Osteoblast (primary cell): Measurements from ENCODE around the gene PAOX. TPM values are rescaled to one million over a fixed set of nuclear protein-coding genes. Genes with fewer than 3 reads are reported as not detected.
A peak's percentile ranks its signal among the peaks of the same experiment; 100 is the strongest.

Source experiments
- DNase-seq: peaks from one replicate; pipeline ENCODE4 v3.0.0; 2011; ENCODE audit warnings: low spot score, mixed read lengths; ENCODE audit not compliant: insufficient read length; ENCODE audit errors: missing footprints
- H2AFZ ChIP-seq: 2 replicates; pipeline ENCODE4 v1.6.0; 2011; ENCODE audit warnings: mild to moderate bottlenecking, low read length
- H3K27ac ChIP-seq: 2 replicates; pipeline ENCODE4 v1.5.1; 2011; ENCODE audit warnings: mild to moderate bottlenecking, low read depth, low read length, moderate library complexity
- H3K27me3 ChIP-seq: 2 replicates; pipeline ENCODE4 v1.6.0; 2012; ENCODE audit warnings: mild to moderate bottlenecking, control low read depth, inconsistent platforms, low read length, moderate library complexity; ENCODE audit not compliant: insufficient read depth
- H3K36me3 ChIP-seq: 2 replicates; pipeline ENCODE4 v1.5.1; 2011; ENCODE audit warnings: mild to moderate bottlenecking, low read length, control low read depth, moderate library complexity; ENCODE audit not compliant: insufficient read depth
- H3K4me1 ChIP-seq: 2 replicates; pipeline ENCODE4 v1.5.1; 2011; ENCODE audit warnings: mild to moderate bottlenecking, low read length, control low read depth, moderate library complexity; ENCODE audit not compliant: insufficient read depth
- H3K4me2 ChIP-seq: 2 replicates; pipeline ENCODE4 v1.6.0; 2011; ENCODE audit warnings: mild to moderate bottlenecking, low read length; ENCODE audit not compliant: insufficient read depth
- H3K4me3 ChIP-seq: fragments of 200-600 bp; sonication (generic); 3 replicates; pipeline ENCODE4 v1.5.1; 2012; ENCODE audit warnings: mild to moderate bottlenecking, low read length, inconsistent platforms; ENCODE audit not compliant: insufficient read depth
- H3K79me2 ChIP-seq: 2 replicates; pipeline ENCODE4 v1.6.0; 2012; ENCODE audit warnings: mild to moderate bottlenecking, low read length, control low read depth, inconsistent platforms; ENCODE audit not compliant: insufficient read depth
- H3K9me3 ChIP-seq: 2 replicates; pipeline ENCODE4 v1.5.1; 2011; ENCODE audit warnings: low read depth, low read length, control low read depth
- H4K20me1 ChIP-seq: 2 replicates; pipeline ENCODE4 v1.6.0; 2012; ENCODE audit warnings: mild to moderate bottlenecking, low read length, control low read depth; ENCODE audit not compliant: insufficient read depth
- total RNA-seq: library from RNA; depleted of rRNA; stranded (reverse); fragments of >200 nt; gene quantifications from 2 replicates; pipeline ENCODE4 v1.2.3, GENCODE V29; 2012
- TF ChIP-seq, protein P1 (sequence below): IDR thresholded peaks from 2 replicates; pipeline ENCODE4 v1.5.1; 2011; ENCODE audit warnings: mild to moderate bottlenecking, low read depth, low read length, moderate library complexity; ENCODE audit errors: extremely low read depth

Gene PAOX
- total RNA-seq, 1 donor: 7.6 TPM

GRCh38 chr10:133334503-133335245, 44.4 kb upstream of the PAOX start:
- no peaks in the 10 kb centered on the region for H3K36me3 ChIP-seq
- peaks cover 57% of the 10 kb centered on the region for H3K27me3 ChIP-seq
- H3K79me2 ChIP-seq: no peaks in the 10 kb centered on the region
- peaks cover 3% of the 10 kb centered on the region for H3K4me1 ChIP-seq
- no peak overlapping the region for H3K27ac ChIP-seq
- no peak overlapping the region for H2AFZ ChIP-seq
- H3K4me2 ChIP-seq: peak overlapping the region; percentile 69
- TF ChIP-seq, protein P1, sequence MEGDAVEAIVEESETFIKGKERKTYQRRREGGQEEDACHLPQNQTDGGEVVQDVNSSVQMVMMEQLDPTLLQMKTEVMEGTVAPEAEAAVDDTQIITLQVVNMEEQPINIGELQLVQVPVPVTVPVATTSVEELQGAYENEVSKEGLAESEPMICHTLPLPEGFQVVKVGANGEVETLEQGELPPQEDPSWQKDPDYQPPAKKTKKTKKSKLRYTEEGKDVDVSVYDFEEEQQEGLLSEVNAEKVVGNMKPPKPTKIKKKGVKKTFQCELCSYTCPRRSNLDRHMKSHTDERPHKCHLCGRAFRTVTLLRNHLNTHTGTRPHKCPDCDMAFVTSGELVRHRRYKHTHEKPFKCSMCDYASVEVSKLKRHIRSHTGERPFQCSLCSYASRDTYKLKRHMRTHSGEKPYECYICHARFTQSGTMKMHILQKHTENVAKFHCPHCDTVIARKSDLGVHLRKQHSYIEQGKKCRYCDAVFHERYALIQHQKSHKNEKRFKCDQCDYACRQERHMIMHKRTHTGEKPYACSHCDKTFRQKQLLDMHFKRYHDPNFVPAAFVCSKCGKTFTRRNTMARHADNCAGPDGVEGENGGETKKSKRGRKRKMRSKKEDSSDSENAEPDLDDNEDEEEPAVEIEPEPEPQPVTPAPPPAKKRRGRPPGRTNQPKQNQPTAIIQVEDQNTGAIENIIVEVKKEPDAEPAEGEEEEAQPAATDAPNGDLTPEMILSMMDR: no peak
- H3K9me3 ChIP-seq: no peaks in the 10 kb centered on the region
- peak overlapping the region; percentile 45 for H3K4me3 ChIP-seq
- DNase-seq: peak; percentile 91
- no peaks in the 10 kb centered on the region for H4K20me1 ChIP-seq

GRCh38 chr10:133335246-133336117, 43.6 kb upstream of the PAOX start:
- H3K4me1 ChIP-seq: no peaks in the 10 kb centered on the region
- TF ChIP-seq, protein P1: no peak
- no peaks in the 10 kb centered on the region for H4K20me1 ChIP-seq
- no peak overlapping the region for H3K27ac ChIP-seq
- H3K4me2 ChIP-seq: peak overlapping the region; percentile 69
- peaks cover 57% of the 10 kb centered on the region for H3K27me3 ChIP-seq
- DNase-seq: peak; percentile 95
- H3K9me3 ChIP-seq: no peaks in the 10 kb centered on the region
- peak overlapping the region; percentile 45 for H3K4me3 ChIP-seq
- H3K79me2 ChIP-seq: no peaks in the 10 kb centered on the region
- no peak overlapping the region for H2AFZ ChIP-seq
- H3K36me3 ChIP-seq: no peaks in the 10 kb centered on the region

GRCh38 chr10:133336118-133336576, 42.9 kb upstream of the PAOX start:
- Histone ChIP-seq H3K27me3 (peaks cover 52% of the 10 kb centered on the region), H3K4me2 (no peak overlapping the region), H3K4me3 (no peak overlapping the region), H3K27ac (no peak overlapping the region), H3K79me2 (no peaks in the 10 kb centered on the region), H4K20me1 (no peaks in the 10 kb centered on the region), H3K36me3 (no peaks in the 10 kb centered on the region), H3K9me3 (no peaks in the 10 kb centered on the region), H3K4me1 (no peaks in the 10 kb centered on the region), H2AFZ (no peak overlapping the region)
- TF ChIP-seq, protein P1: no peak
- DNase-seq: no peak
